K562 (cell line): ENCODE data around the gene MRPL40.

Source experiments
- CTCF ChIP-seq, 3 experiments: IDR thresholded peaks in 2 of 3; conservative IDR thresholded peaks in 1 of 3; 2 replicates each; pipeline ENCODE4 v1.5.1; 2011 to 2012; ENCODE audit warnings: low read length in 3 of 3, mild to moderate bottlenecking in 3 of 3, control low read depth in 2 of 3, improper control_type of control experiment in 1 of 3, inconsistent platforms in 1 of 3, low read depth in 1 of 3, mixed read lengths in 1 of 3, moderate library complexity in 1 of 3; ENCODE audit not compliant: insufficient read depth in 2 of 3
- GATA2 ChIP-seq: sonication (generic); formaldehyde crosslinking; IDR thresholded peaks from 2 replicates; pipeline ENCODE4 v1.4.0; 2020; ENCODE audit warnings: mild to moderate bottlenecking, missing genetic modification reagents
- HIVEP1 ChIP-seq: fragments of 250-450 bp; sonication (Bioruptor Pico); IDR thresholded peaks from 2 replicates; pipeline ENCODE4 v1.4.0; 2020; ENCODE audit warnings: mild to moderate bottlenecking
- POLR2A ChIP-seq: fragments of 450-650 bp; conservative IDR thresholded peaks from 2 replicates; pipeline ENCODE4 v1.6.1; 2016
- SP2 ChIP-seq: IDR thresholded peaks from 2 replicates; pipeline ENCODE4 v1.6.1; 2011; ENCODE audit warnings: mild to moderate bottlenecking, low read depth, low read length, moderate library complexity; ENCODE audit not compliant: poor library complexity, severe bottlenecking; ENCODE audit errors: extremely low read depth
- ZNF165 ChIP-seq: fragments of 250-450 bp; sonication (Bioruptor Pico); IDR thresholded peaks from 2 replicates; pipeline ENCODE4 v1.4.0; 2020; ENCODE audit warnings: borderline replicate concordance
- ZNF263 ChIP-seq: sonication (generic); formaldehyde crosslinking; IDR thresholded peaks from 2 replicates; pipeline ENCODE4 v1.8.0; 2022; ENCODE audit warnings: mild to moderate bottlenecking, missing genetic modification reagents, borderline replicate concordance

GRCh38 chr22:19434401-19434800 lies 2.1 kb downstream of the MRPL40 start:
- TF ChIP-seq POLR2A, result no peak
- no peak for TF ChIP-seq ZNF165 (CRISPR knock-in tag)
- no peak for TF ChIP-seq CTCF (IDR thresholded peaks at IDR 0.05 in 2 of 3, conservative IDR thresholded peaks at IDR 0.05 in 1 of 3; ENCODE audit: insufficient read depth in 2 of 3, low read depth in 1 of 3, low read length in 3 of 3)
- TF ChIP-seq HIVEP1 (CRISPR knock-in tag), result no peak
- TF ChIP-seq GATA2 (CRISPR knock-in tag), result no peak
- TF ChIP-seq SP2, result no peak
- no peak for TF ChIP-seq ZNF263 (CRISPR knock-in tag)
